IMR-90 (cell line): Measurements from ENCODE around the gene EXOG. TPM values are rescaled to one million over a fixed set of nuclear protein-coding genes. Genes with fewer than 3 reads are reported as not detected.

Experiments used
- ATAC-seq: fragments of 200-7000 bp; cut with Tn5 transposase; 2 replicates; pipeline ENCODE4 v1.9.1; 2020; ENCODE audit warnings: low read depth, mild to moderate bottlenecking, moderate library complexity
- BruUV-seq: library from RNA; stranded (reverse); fragments of 400-500 nt; replicated peaks from 2 replicates; lab custom pipeline; 2021; lab: Mats Ljungman, UMichigan
- CTCF ChIA-PET: fragments of 300-600 bp; formaldehyde crosslinking; extraction: SDS; loops from one replicate; lab custom pipeline; 2021; ENCODE audit warnings: antibody characterized with exemption; lab: Yijun Ruan, JAX
- POLR2A ChIA-PET: fragments of 300-600 bp; sonication (Branson Sonifier 250); formaldehyde crosslinking; loops from one replicate; lab custom pipeline; 2022; ENCODE audit warnings: antibody characterized with exemption; ENCODE audit not compliant: unreplicated experiment; lab: Charles Lee
- DNase-seq: peaks from one replicate; pipeline ENCODE4 v3.0.0; 2013
- H2AFZ ChIP-seq: replicated peaks from 2 replicates; pipeline ENCODE3; 2013; ENCODE audit warnings: low read length, mild to moderate bottlenecking; ENCODE audit not compliant: poor library complexity
- H2AK5ac ChIP-seq: 2 replicates; pipeline ENCODE4 v1.6.1; 2013; ENCODE audit warnings: low read depth, low read length, inconsistent platforms
- H2AK9ac ChIP-seq: replicated peaks from 2 replicates; pipeline ENCODE3; 2013; ENCODE audit warnings: mild to moderate bottlenecking, low read depth, low read length, moderate library complexity; ENCODE audit not compliant: poor library complexity
- H2BK120ac ChIP-seq: 2 replicates; pipeline ENCODE4 v1.6.1; 2013; ENCODE audit warnings: low read depth, low read length, inconsistent platforms
- H2BK15ac ChIP-seq: 3 replicates; pipeline ENCODE4 v1.6.1; 2013; ENCODE audit warnings: low read depth, low read length, inconsistent platforms
- H2BK20ac ChIP-seq: 2 replicates; pipeline ENCODE4 v1.6.1; 2013; ENCODE audit warnings: low read depth, mild to moderate bottlenecking, inconsistent platforms, low read length, moderate library complexity
- H2BK5ac ChIP-seq: 2 replicates; pipeline ENCODE4 v1.6.1; 2013; ENCODE audit warnings: mild to moderate bottlenecking, low read depth, low read length, inconsistent platforms; ENCODE audit not compliant: poor library complexity, severe bottlenecking
- H3K14ac ChIP-seq: replicated peaks from 2 replicates; pipeline ENCODE4 v1.6.1; 2013; ENCODE audit warnings: low read depth, low read length, inconsistent platforms
- H3K18ac ChIP-seq: 2 replicates; pipeline ENCODE4 v1.6.1; 2013; ENCODE audit warnings: low read depth, low read length, control low read depth
- H3K23ac ChIP-seq: 2 replicates; pipeline ENCODE4 v1.6.1; 2013; ENCODE audit warnings: low read depth, low read length, inconsistent platforms
- H3K27ac ChIP-seq: 2 replicates; pipeline ENCODE4 v1.5.1; 2013; ENCODE audit warnings: mild to moderate bottlenecking, control low read depth, low read length; ENCODE audit not compliant: insufficient read depth
- H3K27me3 ChIP-seq: 2 replicates; pipeline ENCODE4 v1.6.1; 2013; ENCODE audit warnings: low read length; ENCODE audit not compliant: control insufficient read depth, insufficient read depth
- H3K36me3 ChIP-seq: 2 replicates; pipeline ENCODE4 v1.6.1; 2013; ENCODE audit warnings: low read length, mixed read lengths; ENCODE audit not compliant: control insufficient read depth, insufficient read depth
- H3K4ac ChIP-seq: 2 replicates; pipeline ENCODE4 v1.6.1; 2013; ENCODE audit warnings: low read depth, low read length, inconsistent platforms
- H3K4me1 ChIP-seq: 2 replicates; pipeline ENCODE4 v1.6.1; 2013; ENCODE audit warnings: low read length, mixed read lengths; ENCODE audit not compliant: control insufficient read depth, insufficient read depth
- H3K4me2 ChIP-seq: 2 replicates; pipeline ENCODE4 v1.6.1; 2013; ENCODE audit warnings: low read depth, mild to moderate bottlenecking, control low read depth, low read length, moderate library complexity
- H3K4me3 ChIP-seq: 2 replicates; pipeline ENCODE4 v1.5.1; 2013; ENCODE audit warnings: low read depth, mild to moderate bottlenecking, control low read depth, low read length, moderate library complexity; ENCODE audit not compliant: insufficient read depth
- H3K56ac ChIP-seq: 2 replicates; pipeline ENCODE4 v1.6.1; 2013; ENCODE audit warnings: low read length, inconsistent platforms; ENCODE audit not compliant: insufficient read depth; ENCODE audit errors: extremely low read depth
- H3K79me1 ChIP-seq, 2 experiments: 2 replicates each; pipeline ENCODE4 v1.6.1; 2013; ENCODE audit warnings: low read length in 2 of 2, inconsistent platforms in 1 of 2, low read depth in 1 of 2
- H3K9ac ChIP-seq: 2 replicates; pipeline ENCODE4 v1.6.1; 2013; ENCODE audit warnings: low read depth, low read length, control low read depth
- H3K9me1 ChIP-seq: 2 replicates; pipeline ENCODE4 v1.6.1; 2013; ENCODE audit warnings: low read length, inconsistent platforms; ENCODE audit not compliant: insufficient read depth
- H3K9me3 ChIP-seq: 2 replicates; pipeline ENCODE4 v1.6.1; 2013; ENCODE audit warnings: low read length; ENCODE audit not compliant: control insufficient read depth, insufficient read depth
- H4K20me1 ChIP-seq: 2 replicates; pipeline ENCODE4 v1.6.1; 2013; ENCODE audit warnings: low read length, inconsistent platforms; ENCODE audit not compliant: insufficient read depth
- H4K5ac ChIP-seq: 2 replicates; pipeline ENCODE4 v1.6.1; 2013; ENCODE audit warnings: mild to moderate bottlenecking, low read depth, low read length, control low read depth
- H4K8ac ChIP-seq, 2 experiments: 2 replicates each; pipeline ENCODE4 v1.6.1; 2013; ENCODE audit warnings: low read depth in 2 of 2, low read length in 2 of 2, control low read depth in 1 of 2, inconsistent platforms in 1 of 2
- H4K91ac ChIP-seq: 2 replicates; pipeline ENCODE4 v1.6.1; 2013; ENCODE audit warnings: low read depth, low read length, inconsistent platforms; ENCODE audit not compliant: insufficient read depth
- BHLHE40 ChIP-seq: fragments of 150-350 bp; IDR thresholded peaks from 2 replicates; pipeline ENCODE4 v1.6.1; 2016; ENCODE audit warnings: mild to moderate bottlenecking, low read depth, low read length
- FOS ChIP-seq: fragments of 150-350 bp; IDR thresholded peaks from 2 replicates; pipeline ENCODE4 v1.6.1; 2016; ENCODE audit warnings: low read depth, low read length
- MAFK ChIP-seq: IDR thresholded peaks from 2 replicates; pipeline ENCODE4 v1.6.1; 2012; ENCODE audit warnings: low read depth, low read length, improper control_type of control experiment
- MAZ ChIP-seq: IDR thresholded peaks from 2 replicates; pipeline ENCODE4 v1.6.1; 2012; ENCODE audit warnings: low read depth, mild to moderate bottlenecking, low read length, improper control_type of control experiment, moderate library complexity, borderline replicate concordance
- MXI1 ChIP-seq: IDR thresholded peaks from 2 replicates; pipeline ENCODE4 v1.6.1; 2012; ENCODE audit warnings: low read depth, mild to moderate bottlenecking, low read length, moderate library complexity, borderline replicate concordance
- NFE2L2 ChIP-seq: fragments of 150-350 bp; IDR thresholded peaks from 2 replicates; pipeline ENCODE4 v1.6.1; 2016; ENCODE audit warnings: low read depth, mild to moderate bottlenecking, low read length
- POLR2A ChIP-seq: IDR thresholded peaks from 2 replicates; pipeline ENCODE4 v1.6.1; 2012; ENCODE audit warnings: mild to moderate bottlenecking, low read depth, low read length
- RAD21 ChIP-seq: IDR thresholded peaks from 2 replicates; pipeline ENCODE4 v1.6.1; 2012; ENCODE audit warnings: low read length, improper control_type of control experiment
- SMC3 ChIP-seq: fragments of 150-350 bp; IDR thresholded peaks from 2 replicates; pipeline ENCODE4 v1.6.1; 2016; ENCODE audit warnings: low read depth, mild to moderate bottlenecking, antibody characterized with exemption, low read length, moderate library complexity
- USF2 ChIP-seq: fragments of 150-350 bp; IDR thresholded peaks from 2 replicates; pipeline ENCODE4 v1.6.1; 2017; ENCODE audit warnings: mild to moderate bottlenecking, antibody characterized with exemption, low read length, low read depth
- WGBS, 2 experiments: methylation state at CpG; one replicate each; pipeline versions ENCODE4 v1.1.5 to v1.1.7; 2013; ENCODE audit warnings: missing lambda C conversion rate in 2 of 2; ENCODE audit not compliant: insufficient read length in 1 of 2; ENCODE audit errors: extremely low coverage in 2 of 2; 5-methylcytosine and 5-hydroxymethylcytosine counted together
- dilution Hi-C: fragments of 300-500 bp; cut with HindIII; formaldehyde crosslinking; loops from one replicate; pipeline ENCODE4 v1.14.3; 2018; ENCODE audit warnings: low sequenced_read_pairs; ENCODE audit not compliant: unreplicated experiment
- in situ Hi-C: fragments of 300-500 bp; cut with MboI; formaldehyde crosslinking; loops from 3 replicates; pipeline ENCODE4 v1.14.3; 2019; ENCODE audit warnings: low sequenced_read_pairs, inconsistent platforms, mixed read lengths
- intact Hi-C: fragments of 100-400 bp; cut with micrococcal nuclease; formaldehyde crosslinking; loops from 2 replicates; pipeline ENCODE4 v1.10.0; 2022
- polyA plus RNA-seq, 3 experiments: library from polyadenylated mRNA; depleted of rRNA; stranded (reverse); fragments of >200 nt; gene quantifications; 2 replicates each; pipeline ENCODE4 v1.2.3, GENCODE V29; 2012; ENCODE audit warnings: low replicate concordance in 1 of 3
- total RNA-seq: library from RNA; depleted of rRNA; stranded (reverse); fragments of >200 nt; gene quantifications from 2 replicates; pipeline ENCODE4 v1.2.3, GENCODE V29; 2012

Gene EXOG
- total and polyA plus RNA-seq, 2 of the 4 experiments (the other 2 are of a cell fraction): 10.2 to 15.0 TPM

- Histone ChIP-seq H2BK120ac (no peak overlapping the region), H4K8ac (no peak overlapping the region), H3K56ac (no peak overlapping the region), H4K20me1 (no peaks in the 10 kb centered on the region), H3K27me3 (no peaks in the 10 kb centered on the region), H3K27ac (no peak overlapping the region), H2BK5ac (no peak overlapping the region), H4K5ac (no peak overlapping the region), H3K9ac (no peak overlapping the region), H3K23ac (no peak overlapping the region), H3K4ac (no peak overlapping the region), H2AK5ac (no peak overlapping the region), H3K18ac (no peak overlapping the region), H2BK15ac (no peak overlapping the region), H3K14ac (no peak overlapping the region), H3K9me1 (no peaks in the 10 kb centered on the region), H3K4me3 (no peak overlapping the region), H3K36me3 (no peaks in the 10 kb centered on the region), H4K91ac (no peak overlapping the region), H3K9me3 (no peaks in the 10 kb centered on the region), H3K79me1 (no peaks in the 10 kb centered on the region), H2AK9ac (no peak overlapping the region), H3K4me1 (peaks cover 3% of the 10 kb centered on the region), H2BK20ac (no peak overlapping the region), H2AFZ (no peak overlapping the region), H3K4me2 (no peak overlapping the region)
- DNase-seq (no peak), ATAC-seq (no peak)
- TF ChIP-seq NFE2L2 (no peak), FOS (no peak), MAZ (no peak), MAFK (no peak), RAD21 (no peak), BHLHE40 (no peak), POLR2A (no peak), USF2 (no peak), MXI1 (no peak), SMC3 (no peak)
- CTCF ChIA-PET: no interaction called here
- POLR2A ChIA-PET: no interaction called here
- dilution Hi-C loops (loop anchor here (25.0 kb wide), 1 partner anchor 127 kb away; no protein-coding TSS in a partner anchor), in situ Hi-C loops (loop anchor here (10.0 kb wide), 1 partner anchor 354 kb away; the partner anchor contains the start of genes ACAA1 and MYD88), intact Hi-C loops (no loop called here)
- no CpG with 5 or more reads among the region's 2 CpGs for WGBS, 2 experiments
- BruUV-seq: no TSS peak
Measured at GRCh38 chr3:38488949-38489348, 7.2 kb upstream of the EXOG start.
